GM21390 (cell line): ENCODE measurements around the gene PAX1.

Experiments used
- ATAC-seq: cut with Tn5 transposase; IDR thresholded peaks from one replicate; pipeline ENCODE4 v1.9.1; 2021; ENCODE audit not compliant: unreplicated experiment

Gene PAX1

GRCh38 chr20:21702553-21703470 is 2.7 kb upstream of the PAX1 start:
- ATAC-seq, result no peak

GRCh38 chr20:21703717-21704407 is 1.6 kb upstream of the PAX1 start:
- no peak for ATAC-seq

- ATAC-seq, result no peak
Measured at GRCh38 chr20:21704408-21705385, 767 bp upstream of the PAX1 start.

GRCh38 chr20:21706261-21707195 is 1.1 kb downstream of the PAX1 start:
- ATAC-seq, result no peak

GRCh38 chr20:21707267-21707666 is 1.8 kb downstream of the PAX1 start:
- ATAC-seq, result no peak

GRCh38 chr20:21707999-21708737 is 2.7 kb downstream of the PAX1 start:
- ATAC-seq, result no peak

GRCh38 chr20:21708738-21709534 is 3.5 kb downstream of the PAX1 start:
- no peak for ATAC-seq

- no peak for ATAC-seq
Measured at GRCh38 chr20:21709535-21709904, 4.1 kb downstream of the PAX1 start.

GRCh38 chr20:21710341-21710740 is 4.9 kb downstream of the PAX1 start:
- no peak for ATAC-seq

GRCh38 chr20:21710863-21711431 is 5.5 kb downstream of the PAX1 start:
- no peak for ATAC-seq

- ATAC-seq, result no peak
Measured at GRCh38 chr20:21712443-21713059, 7.1 kb downstream of the PAX1 start.

GRCh38 chr20:21713470-21713869 is 8.0 kb downstream of the PAX1 start:
- no peak for ATAC-seq

- ATAC-seq, result no peak
Measured at GRCh38 chr20:21713901-21714296, 8.4 kb downstream of the PAX1 start.

- no peak for ATAC-seq
Measured at GRCh38 chr20:21714297-21715192, 9.1 kb downstream of the PAX1 start.

- no peak for ATAC-seq
Measured at GRCh38 chr20:21715193-21715881, 9.9 kb downstream of the PAX1 start.

- ATAC-seq, result no peak
Measured at GRCh38 chr20:21719592-21720214, 14.2 kb downstream of the PAX1 start.
